HG03354 (cell line): ENCODE data around the gene ZFYVE9.
A peak's percentile ranks its signal among the peaks of the same experiment; 100 is the strongest.

Experiments used
- ATAC-seq: cut with Tn5 transposase; IDR thresholded peaks from one replicate; pipeline ENCODE4 v1.9.1; 2021; ENCODE audit warnings: mild to moderate bottlenecking; ENCODE audit not compliant: unreplicated experiment, poor library complexity, severe bottlenecking

ZFYVE9 gene

GRCh38 chr1:52235646-52236045 lies 93.8 kb downstream of the ZFYVE9 start:
- ATAC-seq: no peak

- ATAC-seq: no peak
Observed at GRCh38 chr1:52237430-52237829, 95.5 kb downstream of the ZFYVE9 start.

GRCh38 chr1:52238474-52238873 lies 96.6 kb downstream of the ZFYVE9 start:
- ATAC-seq: no peak

DNA sequence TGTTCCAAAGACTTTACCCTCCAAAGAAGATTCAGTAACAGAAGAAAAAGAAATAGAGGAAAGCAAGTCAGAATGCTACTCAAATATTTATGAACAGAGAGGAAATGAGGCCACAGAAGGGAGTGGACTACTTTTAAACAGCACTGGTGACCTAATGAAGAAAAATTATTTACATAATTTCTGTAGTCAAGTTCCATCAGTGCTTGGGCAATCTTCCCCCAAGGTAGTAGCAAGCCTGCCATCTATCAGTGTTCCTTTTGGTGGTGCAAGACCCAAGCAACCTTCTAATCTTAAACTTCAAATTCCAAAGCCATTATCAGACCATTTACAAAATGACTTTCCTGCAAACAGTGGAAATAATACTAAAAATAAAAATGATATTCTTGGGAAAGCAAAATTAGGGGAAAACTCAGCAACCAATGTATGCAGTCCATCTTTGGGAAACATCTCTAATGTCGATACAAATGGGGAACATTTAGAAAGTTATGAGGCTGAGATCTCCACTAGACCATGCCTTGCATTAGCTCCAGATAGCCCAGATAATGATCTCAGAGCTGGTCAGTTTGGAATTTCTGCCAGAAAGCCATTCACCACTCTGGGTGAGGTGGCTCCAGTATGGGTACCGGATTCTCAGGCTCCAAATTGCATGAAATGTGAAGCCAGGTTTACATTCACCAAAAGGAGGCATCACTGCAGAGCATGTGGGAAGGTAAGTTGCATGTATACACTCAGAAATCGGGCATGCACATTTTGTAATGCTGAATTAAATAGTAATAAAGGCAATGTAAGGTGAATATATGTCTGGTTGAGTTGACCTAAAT lies 97.2 kb downstream of the ZFYVE9 start:
- ATAC-seq: peak; percentile 32

- ATAC-seq: peak; percentile 58
Observed at GRCh38 chr1:52239708-52240001, 97.8 kb downstream of the ZFYVE9 start.

DNA sequence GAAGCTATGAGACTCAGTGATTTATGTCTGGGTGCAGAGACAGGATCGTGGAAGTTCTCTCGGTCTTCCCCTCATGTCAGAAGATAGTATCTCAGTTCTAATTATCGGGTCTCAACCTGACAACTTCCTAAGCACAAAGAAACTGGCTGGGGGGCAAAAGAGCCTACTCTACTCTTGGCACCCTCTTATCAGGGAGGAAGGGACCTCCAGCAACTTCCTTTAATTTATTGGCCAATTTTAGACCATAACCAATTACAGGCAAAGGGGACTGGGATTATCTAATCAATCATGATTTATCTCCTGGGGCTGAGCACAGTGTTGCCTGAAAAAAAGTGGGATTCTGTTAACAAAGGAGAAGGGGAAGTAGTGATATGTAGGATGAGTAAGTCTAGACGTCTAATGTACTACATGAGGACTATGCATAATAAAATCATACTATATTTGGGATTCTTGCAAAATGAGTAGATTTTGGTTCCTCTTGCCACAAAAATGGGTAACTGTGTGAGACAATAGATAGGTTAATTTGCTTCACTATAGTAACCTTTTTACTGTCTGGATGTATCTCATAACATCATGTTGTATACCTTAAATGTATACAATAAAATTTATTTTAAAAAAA lies 98.8 kb downstream of the ZFYVE9 start:
- ATAC-seq: no peak

GRCh38 chr1:52243221-52243987 lies 101.5 kb downstream of the ZFYVE9 start:
- no peak for ATAC-seq

DNA sequence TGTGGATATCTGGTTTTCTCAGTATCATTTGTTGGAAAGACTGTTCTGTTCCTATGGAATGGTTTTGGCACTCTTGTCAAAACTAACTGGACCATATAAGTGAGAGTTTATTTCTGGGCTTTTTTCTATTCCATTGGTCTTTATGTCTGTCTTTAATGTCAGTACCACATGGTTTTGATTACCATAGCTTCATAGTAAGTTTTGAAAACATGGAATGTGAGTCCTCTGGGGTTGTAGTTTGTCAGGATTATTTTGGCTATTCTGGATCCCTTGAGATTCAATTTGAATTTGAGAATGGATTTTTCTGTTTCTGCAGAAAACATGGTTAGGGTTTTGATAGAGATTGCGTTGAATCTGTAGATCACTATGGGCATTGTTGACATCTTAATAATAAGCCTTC lies 107.9 kb downstream of the ZFYVE9 start:
- no peak for ATAC-seq

GRCh38 chr1:52253421-52253820 lies 111.5 kb downstream of the ZFYVE9 start:
- ATAC-seq: no peak

DNA sequence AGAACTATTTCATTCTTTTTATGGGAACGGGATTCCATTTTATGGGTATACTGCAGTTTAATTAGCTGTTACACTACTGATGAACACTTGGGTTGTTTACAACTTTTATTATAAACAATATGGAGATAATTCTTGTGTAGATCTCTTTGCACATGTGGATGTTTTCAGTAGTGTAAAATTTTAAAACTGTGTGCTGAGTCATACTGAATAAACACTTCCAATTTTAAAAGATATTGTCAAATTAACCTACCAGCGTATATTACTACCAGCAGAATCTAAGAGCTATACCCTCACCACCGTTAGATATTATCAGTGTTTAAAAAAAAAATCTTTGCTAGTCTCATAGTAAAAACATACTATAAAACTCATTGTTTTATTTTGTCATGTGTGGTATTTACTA lies 118.0 kb downstream of the ZFYVE9 start:
- ATAC-seq: no peak

GRCh38 chr1:52263153-52263910 lies 121.4 kb downstream of the ZFYVE9 start:
- no peak for ATAC-seq

- ATAC-seq: no peak
Observed at GRCh38 chr1:52264530-52265115, 122.7 kb downstream of the ZFYVE9 start.

DNA sequence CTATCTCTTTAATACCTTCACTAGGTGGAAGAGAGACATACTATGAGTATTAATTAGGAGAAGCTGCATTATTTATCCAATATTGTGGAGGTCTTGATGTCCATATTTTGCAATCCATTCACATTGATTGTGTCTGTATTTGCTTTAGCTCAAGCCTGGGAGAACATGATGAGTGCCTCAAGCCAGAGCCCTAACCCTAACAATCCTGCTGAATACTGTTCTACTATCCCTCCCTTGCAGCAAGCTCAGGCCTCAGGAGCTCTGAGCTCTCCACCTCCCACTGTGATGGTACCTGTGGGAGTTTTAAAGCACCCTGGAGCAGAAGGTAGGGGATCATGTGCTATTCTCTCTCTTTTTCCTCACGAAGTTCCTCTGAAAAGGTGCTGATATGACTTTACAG lies 124.6 kb downstream of the ZFYVE9 start:
- no peak for ATAC-seq

DNA sequence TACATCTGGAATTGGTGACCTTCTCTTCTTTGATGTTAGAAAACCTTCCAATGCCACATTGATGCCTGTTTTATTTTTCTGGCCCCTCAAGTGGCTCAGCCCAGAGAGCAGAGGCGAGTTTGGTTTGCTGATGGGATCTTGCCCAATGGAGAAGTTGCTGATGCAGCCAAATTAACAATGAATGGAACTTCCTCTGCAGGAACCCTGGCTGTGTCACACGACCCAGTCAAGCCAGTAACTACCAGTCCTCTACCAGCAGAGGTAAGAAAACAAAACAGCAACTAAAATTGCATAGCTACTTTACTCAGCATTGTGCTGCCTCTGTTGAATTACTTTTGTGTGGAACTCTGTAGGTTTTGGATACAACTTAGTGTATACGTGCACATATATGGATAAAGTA lies 126.5 kb downstream of the ZFYVE9 start:
- ATAC-seq: no peak

DNA sequence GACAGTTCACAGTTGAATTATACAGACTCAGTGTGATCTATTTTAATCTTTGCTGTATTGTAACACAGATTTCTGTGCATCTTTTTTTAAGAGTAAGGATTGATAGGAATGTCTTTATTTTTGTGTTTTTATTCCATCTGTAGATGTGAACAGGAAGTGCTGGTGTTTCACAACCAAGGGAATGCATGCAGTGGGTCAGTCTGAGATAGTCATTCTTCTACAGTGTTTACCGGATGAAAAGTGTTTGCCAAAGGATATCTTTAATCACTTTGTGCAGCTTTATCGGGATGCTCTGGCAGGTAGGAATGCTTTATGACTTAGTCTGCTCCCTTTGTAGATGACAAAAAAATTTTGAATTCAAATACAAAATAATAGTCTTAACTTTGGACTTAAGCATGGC lies 139.6 kb downstream of the ZFYVE9 start:
- no peak for ATAC-seq

- no peak for ATAC-seq
Observed at GRCh38 chr1:52288286-52288685, 146.4 kb downstream of the ZFYVE9 start.

- ATAC-seq: no peak
Observed at GRCh38 chr1:52294580-52294979, 152.7 kb downstream of the ZFYVE9 start.

DNA sequence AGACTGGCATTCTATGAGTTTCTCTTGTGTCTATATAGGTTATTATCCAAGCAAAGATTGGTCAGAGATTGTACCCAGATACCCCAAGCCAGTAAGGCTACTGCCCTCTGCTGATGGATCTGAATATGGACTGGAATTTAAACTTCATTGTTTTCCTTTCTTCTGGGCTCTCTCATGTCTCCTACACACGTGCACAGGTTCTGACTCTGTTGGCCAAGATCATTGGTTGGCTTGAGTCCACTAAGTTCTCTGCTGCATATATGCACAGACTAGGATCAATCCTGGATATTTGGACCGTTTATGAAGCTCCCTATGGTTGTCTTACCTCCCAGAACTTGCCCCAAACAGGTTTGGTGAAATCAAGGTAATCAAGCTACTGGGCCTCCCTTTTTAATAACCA lies 154.5 kb downstream of the ZFYVE9 start:
- ATAC-seq: no peak

DNA sequence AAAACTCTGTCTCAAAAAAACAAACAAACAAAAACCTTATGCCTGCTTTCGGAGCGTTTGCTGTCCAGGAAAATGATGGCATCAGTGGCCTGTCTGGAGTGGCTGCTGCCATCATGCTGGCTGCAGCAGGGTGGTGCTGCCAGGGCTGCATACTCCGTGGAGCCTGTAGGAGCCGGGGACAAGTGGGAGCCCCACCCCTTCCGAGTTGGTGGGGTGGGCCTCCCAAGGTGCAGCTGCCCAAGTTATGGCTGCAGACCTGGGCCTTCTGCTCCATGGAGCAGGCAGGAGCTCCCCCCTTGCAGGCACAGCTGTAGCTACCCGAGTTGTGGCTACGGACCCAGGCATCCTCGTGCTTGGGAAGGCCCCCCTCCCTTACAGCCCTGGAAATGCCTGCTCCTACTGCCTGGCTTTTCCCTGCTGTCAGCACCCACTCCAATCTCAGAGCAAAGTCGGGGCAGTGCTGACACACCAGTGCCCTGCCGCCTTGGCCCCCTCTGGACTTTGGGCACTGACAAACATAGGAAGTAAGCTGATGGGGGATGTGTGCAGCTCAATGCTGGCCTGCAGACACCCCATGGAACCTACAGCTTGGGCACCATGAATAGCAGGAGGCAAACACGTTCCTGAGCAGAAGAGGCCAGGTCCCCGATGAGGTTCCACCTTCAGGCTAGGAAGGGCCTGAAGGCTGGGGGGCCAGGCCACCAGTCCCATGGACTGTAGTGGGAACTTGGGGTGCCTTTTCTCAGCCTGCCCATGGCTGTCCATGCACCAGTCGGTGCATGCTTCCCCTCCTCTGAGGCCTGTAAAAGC lies 163.7 kb downstream of the ZFYVE9 start:
- ATAC-seq: no peak
